Measurements from ENCODE around the gene TMEM18. TPM values are rescaled to one million over a fixed set of nuclear protein-coding genes. Genes with fewer than 3 reads are reported as not detected.

The TMEM18 gene
- total and polyA plus RNA-seq, 9 of the 15 experiments (the other 6 are each of a cell fraction or from before 2014, with no cell fraction given), result 12.8 to 55.9 (median 21.8) TPM

DNA sequence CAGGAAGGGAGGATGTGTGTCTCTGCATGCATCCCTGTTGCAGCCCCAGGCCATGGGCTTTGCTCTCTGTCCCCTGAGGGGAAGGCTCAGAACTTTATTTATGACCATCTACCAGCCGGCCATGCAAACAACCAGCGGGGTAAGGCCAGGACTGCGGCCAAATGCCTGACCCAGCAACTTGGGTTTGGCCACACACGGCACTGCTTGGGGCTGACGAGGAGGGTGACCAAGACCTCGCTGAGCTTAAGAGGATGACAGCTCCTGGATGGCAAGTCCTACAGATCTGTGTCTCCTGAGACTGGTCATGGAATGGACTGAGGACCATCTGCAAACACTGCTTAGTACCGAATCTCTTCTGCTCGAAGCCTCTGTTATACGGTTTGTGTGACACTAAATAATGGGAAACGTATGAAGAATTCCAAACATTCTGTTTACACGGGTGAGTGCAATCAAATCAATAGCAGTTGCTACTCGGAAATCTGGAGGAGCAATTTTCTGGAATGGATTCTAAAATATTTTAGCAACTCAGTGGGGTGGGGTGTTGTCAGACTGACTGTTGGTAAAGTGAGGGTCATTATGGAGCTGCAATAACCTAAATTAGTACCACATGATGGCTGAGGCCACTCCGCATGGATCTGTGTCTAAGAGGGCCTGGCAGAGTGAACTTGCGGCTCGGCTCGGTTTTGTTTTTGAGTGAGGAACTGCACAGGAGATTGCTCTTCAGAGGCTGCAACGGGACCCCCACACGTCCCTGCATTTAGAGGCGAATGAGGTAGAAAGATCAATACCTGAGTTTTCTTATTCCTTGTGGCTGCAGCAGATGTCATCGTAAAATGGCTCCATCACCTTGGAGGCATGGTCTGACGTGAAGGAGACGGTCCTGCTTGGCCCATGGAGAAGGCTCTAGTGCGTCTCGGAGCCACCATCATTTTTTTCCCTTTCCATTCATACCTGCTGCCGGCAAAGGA, 26.6 kb downstream of the TMEM18 start:
- Histone ChIP-seq H3K4me3 (no peak overlapping the region), H3K27me3 (ENCODE audit: control insufficient read depth in 2 of 2, insufficient read depth in 2 of 2, low read length in 2 of 2) (peaks cover 55 to 85% of the 10 kb centered on the region in 2 experiments), H3K36me3 (ENCODE audit: control insufficient read depth, insufficient read depth, low read length) (no peaks in the 10 kb centered on the region), H3K4me2 (ENCODE audit: insufficient read depth, low read length) (no peak overlapping the region), H3K9me3 (replicated peaks; ENCODE audit: control insufficient read depth, insufficient read depth, low read depth, low read length) (no peaks in the 10 kb centered on the region), H4K20me1 (replicated peaks; ENCODE audit: control insufficient read depth, insufficient read depth, low read length) (peaks cover 9% of the 10 kb centered on the region; the same call in 1 of the 2 replicates), H3K9ac (ENCODE audit: insufficient read depth in 1 of 2, low read depth in 2 of 2, low read length in 2 of 2) (no peak overlapping the region), H3K9me1 (ENCODE audit: control insufficient read depth, insufficient read depth, low read length) (no peaks in the 10 kb centered on the region), H3K27ac (ENCODE audit: extremely low read depth, low read depth, low read length) (no peak overlapping the region), H2AFZ (ENCODE audit: low read depth, low read length) (no peak overlapping the region), H3K4me1 (replicated peaks in 1 of 2; ENCODE audit: control insufficient read depth in 2 of 2, insufficient read depth in 2 of 2, low read length in 2 of 2) (peaks cover 0 to 4% of the 10 kb centered on the region in 2 experiments; a peak in 2 of 5 replicates), H3K79me2 (ENCODE audit: control insufficient read depth, insufficient read depth, low read length) (no peaks in the 10 kb centered on the region)
- WGBS (ENCODE audit: insufficient coverage, low coverage, missing lambda C conversion rate), result under 1% methylated on average over 22 of the region's 25 CpGs
- TF ChIP-seq HMG20A (CRISPR knock-in tag; conservative IDR thresholded peaks at IDR 0.05) (no peak), KAT8 (IDR thresholded peaks at IDR 0.05; ENCODE audit: low read depth) (no peak), ETV1 (tag; conservative IDR thresholded peaks at IDR 0.05; ENCODE audit: low read depth) (no peak), JUNB (CRISPR knock-in tag; conservative IDR thresholded peaks at IDR 0.05) (no peak)
- TF ChIP-seq, protein P1, sequence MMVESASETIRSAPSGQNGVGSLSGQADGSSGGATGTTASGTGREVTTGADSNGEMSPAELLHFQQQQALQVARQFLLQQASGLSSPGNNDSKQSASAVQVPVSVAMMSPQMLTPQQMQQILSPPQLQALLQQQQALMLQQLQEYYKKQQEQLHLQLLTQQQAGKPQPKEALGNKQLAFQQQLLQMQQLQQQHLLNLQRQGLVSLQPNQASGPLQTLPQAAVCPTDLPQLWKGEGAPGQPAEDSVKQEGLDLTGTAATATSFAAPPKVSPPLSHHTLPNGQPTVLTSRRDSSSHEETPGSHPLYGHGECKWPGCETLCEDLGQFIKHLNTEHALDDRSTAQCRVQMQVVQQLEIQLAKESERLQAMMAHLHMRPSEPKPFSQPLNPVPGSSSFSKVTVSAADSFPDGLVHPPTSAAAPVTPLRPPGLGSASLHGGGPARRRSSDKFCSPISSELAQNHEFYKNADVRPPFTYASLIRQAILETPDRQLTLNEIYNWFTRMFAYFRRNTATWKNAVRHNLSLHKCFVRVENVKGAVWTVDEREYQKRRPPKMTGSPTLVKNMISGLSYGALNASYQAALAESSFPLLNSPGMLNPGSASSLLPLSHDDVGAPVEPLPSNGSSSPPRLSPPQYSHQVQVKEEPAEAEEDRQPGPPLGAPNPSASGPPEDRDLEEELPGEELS (CRISPR knock-in tag; IDR thresholded peaks at IDR 0.05; ENCODE audit: borderline replicate concordance), result no peak
- TF ChIP-seq, protein P2, sequence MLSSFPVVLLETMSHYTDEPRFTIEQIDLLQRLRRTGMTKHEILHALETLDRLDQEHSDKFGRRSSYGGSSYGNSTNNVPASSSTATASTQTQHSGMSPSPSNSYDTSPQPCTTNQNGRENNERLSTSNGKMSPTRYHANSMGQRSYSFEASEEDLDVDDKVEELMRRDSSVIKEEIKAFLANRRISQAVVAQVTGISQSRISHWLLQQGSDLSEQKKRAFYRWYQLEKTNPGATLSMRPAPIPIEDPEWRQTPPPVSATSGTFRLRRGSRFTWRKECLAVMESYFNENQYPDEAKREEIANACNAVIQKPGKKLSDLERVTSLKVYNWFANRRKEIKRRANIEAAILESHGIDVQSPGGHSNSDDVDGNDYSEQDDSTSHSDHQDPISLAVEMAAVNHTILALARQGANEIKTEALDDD (IDR thresholded peaks at IDR 0.05), result no peak
- ChIA-PET POLR2A (no interaction called here), CTCF (ENCODE audit: low intra/inter-chr PET ratio) (no interaction called here)
- BruUV-seq (replicated peaks), result no TSS peak
- FAIRE-seq (no peak), ATAC-seq (no peak), DNase-seq (ENCODE audit: extremely low read depth in 1 of 4, low spot score in 3 of 4) (no peak)
- in situ Hi-C loops (cut with MboI) (no loop called here), intact Hi-C loops (cut with micrococcal nuclease) (no loop called here)

All from K562 (cell line).